HEK293 (cell line): ENCODE data around the gene SLC35F3.

ENCODE experiments used
- CTCF ChIA-PET: fragments of 350-600 bp; formaldehyde crosslinking; extraction: SDS; loops from one replicate; lab custom pipeline; 2021; ENCODE audit warnings: antibody characterized with exemption; lab: Yijun Ruan, JAX
- POLR2A ChIA-PET: fragments of 300-600 bp; formaldehyde crosslinking; extraction: SDS; loops from one replicate; lab custom pipeline; 2020; ENCODE audit warnings: antibody characterized with exemption, inconsistent platforms; lab: Yijun Ruan, JAX
- H3K27ac ChIP-seq: fragments of 200-500 bp; sonication (Bioruptor generic); 2 replicates; pipeline ENCODE4 v1.5.1; 2014; ENCODE audit warnings: low read depth, low read length, control low read depth, inconsistent platforms; ENCODE audit errors: extremely low read depth
- H3K36me3 ChIP-seq, 2 experiments: fragments of 200-500 bp in 1 of 2; sonication (Bioruptor generic) in 1 of 2; 1 replicate in 1 of 2; 2 replicates in 1 of 2; pipeline ENCODE4 v1.5.1; 2014 to 2017; ENCODE audit warnings: inconsistent platforms in 2 of 2, low read length in 2 of 2; ENCODE audit not compliant: control insufficient read depth in 2 of 2, insufficient read depth in 1 of 2
- H3K4me1 ChIP-seq: fragments of 200-500 bp; sonication (Bioruptor generic); 2 replicates; pipeline ENCODE4 v1.5.1; 2014; ENCODE audit warnings: mild to moderate bottlenecking, low read length, inconsistent platforms; ENCODE audit not compliant: control insufficient read depth, insufficient read depth
- H3K4me3 ChIP-seq: 2 replicates; pipeline ENCODE4 v1.5.1; 2011; ENCODE audit warnings: low read depth, mild to moderate bottlenecking, control low read depth, low read length, moderate library complexity
- H3K9me3 ChIP-seq: fragments of 200-500 bp; sonication (Bioruptor generic); 2 replicates; pipeline ENCODE4 v1.5.1; 2014; ENCODE audit warnings: low read depth, low read length, inconsistent platforms; ENCODE audit not compliant: control insufficient read depth, insufficient read depth
- GLIS2 ChIP-seq: fragments of 450-650 bp; formaldehyde crosslinking; IDR thresholded peaks from 2 replicates; pipeline ENCODE4 v1.5.1; 2016; ENCODE audit warnings: missing biosample characterization, missing genetic modification characterization
- KLF1 ChIP-seq: fragments of 450-650 bp; formaldehyde crosslinking; IDR thresholded peaks from 2 replicates; pipeline ENCODE4 v1.5.1; 2016; ENCODE audit warnings: missing biosample characterization, missing genetic modification characterization
- KLF9 ChIP-seq: fragments of 450-650 bp; formaldehyde crosslinking; IDR thresholded peaks from 2 replicates; pipeline ENCODE4 v1.5.1; 2016; ENCODE audit warnings: missing biosample characterization, missing genetic modification characterization, low read depth
- PRDM1 ChIP-seq: fragments of 450-650 bp; formaldehyde crosslinking; IDR thresholded peaks from 2 replicates; pipeline ENCODE4; 2016; ENCODE audit warnings: missing biosample characterization, missing genetic modification characterization
- RBAK ChIP-seq: fragments of 450-650 bp; formaldehyde crosslinking; IDR thresholded peaks from 2 replicates; pipeline ENCODE4 v1.5.1; 2016; ENCODE audit warnings: missing biosample characterization, missing genetic modification characterization
- TCF7L2 ChIP-seq: IDR thresholded peaks from 2 replicates; pipeline ENCODE4 v1.6.1; 2011; ENCODE audit warnings: low read depth, mild to moderate bottlenecking, inconsistent platforms, low read length, moderate library complexity, borderline replicate concordance
- ZFP41 ChIP-seq: fragments of 450-650 bp; formaldehyde crosslinking; IDR thresholded peaks from 2 replicates; pipeline ENCODE4 v1.5.1; 2016; ENCODE audit warnings: missing biosample characterization, missing genetic modification characterization, borderline replicate concordance
- ZNF10 ChIP-seq: fragments of 450-650 bp; formaldehyde crosslinking; IDR thresholded peaks from 2 replicates; pipeline ENCODE4 v1.5.1; 2017; ENCODE audit warnings: missing biosample characterization, missing genetic modification characterization
- ZNF133 ChIP-seq: fragments of 450-650 bp; formaldehyde crosslinking; IDR thresholded peaks from 2 replicates; pipeline ENCODE4 v1.5.1; 2016; ENCODE audit warnings: missing biosample characterization, missing genetic modification characterization
- ZNF777 ChIP-seq: fragments of 450-650 bp; formaldehyde crosslinking; IDR thresholded peaks from 2 replicates; pipeline ENCODE4 v1.5.1; 2017; ENCODE audit warnings: missing biosample characterization, missing genetic modification characterization, borderline replicate concordance
- ZNF785 ChIP-seq: fragments of 450-650 bp; formaldehyde crosslinking; IDR thresholded peaks from 2 replicates; pipeline ENCODE4 v1.5.1; 2016; ENCODE audit warnings: missing biosample characterization, missing genetic modification characterization
- ZNF791 ChIP-seq: fragments of 450-650 bp; formaldehyde crosslinking; IDR thresholded peaks from 2 replicates; pipeline ENCODE4 v1.5.1; 2016; ENCODE audit warnings: missing biosample characterization, missing genetic modification characterization
- TF ChIP-seq, protein P1 (sequence below): fragments of 450-650 bp; formaldehyde crosslinking; IDR thresholded peaks from 2 replicates; pipeline ENCODE4 v1.5.1; 2016; ENCODE audit warnings: missing biosample characterization, missing genetic modification characterization
- TF ChIP-seq, protein P2 (sequence below): fragments of 450-650 bp; formaldehyde crosslinking; IDR thresholded peaks from 2 replicates; pipeline ENCODE4 v1.5.1; 2017; ENCODE audit warnings: missing biosample characterization, missing genetic modification characterization
- TF ChIP-seq, protein P3 (sequence below): fragments of 450-650 bp; formaldehyde crosslinking; IDR thresholded peaks from 2 replicates; pipeline ENCODE4; 2016; ENCODE audit warnings: missing biosample characterization, missing genetic modification characterization

SLC35F3 gene

DNA sequence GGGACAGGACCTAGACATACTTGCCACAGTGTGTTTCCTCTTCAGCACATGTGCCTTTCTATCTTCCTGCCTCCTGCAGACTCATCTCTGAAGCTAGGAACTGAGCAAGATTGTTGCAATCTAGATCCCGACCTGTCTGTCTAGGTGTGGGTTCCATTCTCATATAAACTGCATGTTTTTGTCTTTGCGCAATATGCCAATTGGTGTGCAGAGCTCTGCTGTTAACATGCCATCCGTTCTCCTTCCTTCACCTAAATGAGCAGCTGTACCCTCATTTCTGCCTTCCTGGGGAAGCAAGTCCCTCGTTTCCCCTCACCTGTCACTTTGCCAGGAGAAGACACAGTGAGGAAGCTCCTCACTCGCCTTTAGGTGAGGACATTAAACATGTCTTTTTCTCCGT is 55.5 kb downstream of the SLC35F3 start (continued):
- TF ChIP-seq ZNF133 (tag by site-specific recombination) (no peak), ZNF777 (tag by site-specific recombination) (no peak), PRDM1 (tag by site-specific recombination) (no peak), KLF9 (tag by site-specific recombination) (no peak)

DNA sequence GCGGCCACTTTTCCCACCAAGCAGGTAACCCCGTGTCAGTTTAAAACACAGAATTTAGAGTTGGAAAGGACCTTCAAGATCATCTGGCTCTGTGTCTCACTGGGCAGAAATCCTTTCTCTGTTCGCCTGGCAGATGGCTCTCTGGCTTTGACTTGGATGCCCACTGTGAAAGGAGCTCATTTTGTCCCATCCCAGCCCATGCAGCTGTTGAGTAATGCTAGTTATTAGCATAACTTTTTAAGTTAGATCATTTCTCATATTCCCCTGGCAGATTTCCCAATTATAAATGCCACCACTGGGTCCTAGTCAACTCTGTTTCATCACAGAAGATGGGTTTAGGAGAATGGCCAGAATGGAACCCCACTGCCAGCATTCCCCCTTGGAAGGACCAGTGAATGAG is 55.9 kb downstream of the SLC35F3 start:
- Histone ChIP-seq H3K27ac (no peak overlapping the region), H3K4me1 (no peaks in the 10 kb centered on the region), H3K36me3 (no peaks in the 10 kb centered on the region), H3K4me3 (no peak overlapping the region), H3K9me3 (no peaks in the 10 kb centered on the region)
- POLR2A ChIA-PET: no interaction called here
- CTCF ChIA-PET: interaction anchor here (0.7 to 0.8 kb wide), 2 partner anchors 15 to 105 kb away, joined by 3 to 4 read pairs; no protein-coding TSS in a partner anchor
- TF ChIP-seq, protein P1, sequence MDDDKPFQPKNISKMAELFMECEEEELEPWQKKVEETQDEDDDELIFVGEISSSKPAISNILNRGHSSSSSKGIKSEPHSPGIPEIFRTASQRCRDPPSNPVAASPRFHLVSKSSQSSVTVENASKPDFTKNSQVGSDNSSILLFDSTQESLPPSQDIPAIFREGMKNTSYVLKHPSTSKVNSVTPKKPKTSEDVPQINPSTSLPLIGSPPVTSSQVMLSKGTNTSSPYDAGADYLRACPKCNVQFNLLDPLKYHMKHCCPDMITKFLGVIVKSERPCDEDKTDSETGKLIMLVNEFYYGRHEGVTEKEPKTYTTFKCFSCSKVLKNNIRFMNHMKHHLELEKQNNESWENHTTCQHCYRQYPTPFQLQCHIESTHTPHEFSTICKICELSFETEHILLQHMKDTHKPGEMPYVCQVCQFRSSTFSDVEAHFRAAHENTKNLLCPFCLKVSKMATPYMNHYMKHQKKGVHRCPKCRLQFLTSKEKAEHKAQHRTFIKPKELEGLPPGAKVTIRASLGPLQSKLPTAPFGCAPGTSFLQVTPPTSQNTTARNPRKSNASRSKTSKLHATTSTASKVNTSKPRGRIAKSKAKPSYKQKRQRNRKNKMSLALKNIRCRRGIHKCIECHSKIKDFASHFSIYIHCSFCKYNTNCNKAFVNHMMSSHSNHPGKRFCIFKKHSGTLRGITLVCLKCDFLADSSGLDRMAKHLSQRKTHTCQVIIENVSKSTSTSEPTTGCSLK (tag by site-specific recombination): no peak

DNA sequence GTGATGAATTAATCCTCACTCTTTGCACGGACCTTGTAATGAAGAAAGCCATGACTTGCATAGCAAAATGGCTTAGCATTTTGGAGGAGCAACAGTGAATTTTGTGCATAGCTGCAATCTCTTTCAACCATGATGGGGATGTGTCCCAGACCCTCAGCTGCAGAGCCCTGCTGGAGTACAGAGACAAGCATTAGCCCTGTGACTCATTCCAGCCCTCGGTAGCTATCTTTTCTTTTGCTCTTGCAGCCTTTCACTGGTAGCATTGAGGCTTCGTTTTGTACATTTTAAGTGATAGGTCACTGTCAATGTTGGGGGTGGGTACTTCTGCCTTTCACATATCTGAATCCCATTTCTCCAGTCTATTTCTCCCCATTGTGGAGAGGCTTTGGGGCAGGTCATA is 58.4 kb downstream of the SLC35F3 start:
- no peak for TF ChIP-seq ZNF791
- TF ChIP-seq, protein P2, sequence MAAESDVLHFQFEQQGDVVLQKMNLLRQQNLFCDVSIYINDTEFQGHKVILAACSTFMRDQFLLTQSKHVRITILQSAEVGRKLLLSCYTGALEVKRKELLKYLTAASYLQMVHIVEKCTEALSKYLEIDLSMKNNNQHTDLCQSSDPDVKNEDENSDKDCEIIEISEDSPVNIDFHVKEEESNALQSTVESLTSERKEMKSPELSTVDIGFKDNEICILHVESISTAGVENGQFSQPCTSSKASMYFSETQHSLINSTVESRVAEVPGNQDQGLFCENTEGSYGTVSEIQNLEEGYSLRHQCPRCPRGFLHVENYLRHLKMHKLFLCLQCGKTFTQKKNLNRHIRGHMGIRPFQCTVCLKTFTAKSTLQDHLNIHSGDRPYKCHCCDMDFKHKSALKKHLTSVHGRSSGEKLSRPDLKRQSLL (tag by site-specific recombination): no peak
- CTCF ChIA-PET: interaction anchor here (0.7 kb wide), 1 partner anchor 493 kb away, joined by 4 read pairs; no protein-coding TSS in a partner anchor
- no peaks in the 10 kb centered on the region for H3K4me1 ChIP-seq
- no peak overlapping the region for H3K4me3 ChIP-seq
- no peaks in the 10 kb centered on the region for H3K9me3 ChIP-seq
- POLR2A ChIA-PET: no interaction called here
- H3K27ac ChIP-seq: no peak overlapping the region
- no peaks in the 10 kb centered on the region for H3K36me3 ChIP-seq

DNA sequence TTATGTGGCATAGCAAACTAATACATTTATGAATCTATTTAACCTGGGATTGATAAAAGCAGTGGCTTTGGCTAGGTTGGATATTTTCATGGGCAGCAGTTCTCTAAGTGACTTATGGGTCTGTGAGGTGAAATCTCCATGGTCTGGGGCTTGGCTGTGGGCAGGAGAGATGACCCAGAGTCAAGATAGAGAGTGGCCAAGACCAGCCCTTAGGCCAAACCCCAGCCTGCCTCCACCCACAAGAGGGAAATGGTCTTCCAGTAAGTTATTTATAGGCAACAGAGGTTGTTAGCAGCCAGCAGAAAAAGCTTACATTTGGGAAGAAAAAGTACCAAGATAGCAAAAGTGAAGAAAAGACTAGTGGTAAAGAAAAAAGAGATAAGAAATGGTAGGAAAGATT is 61.4 kb downstream of the SLC35F3 start:
- no peaks in the 10 kb centered on the region for H3K9me3 ChIP-seq
- H3K36me3 ChIP-seq: no peaks in the 10 kb centered on the region
- no peak overlapping the region for H3K27ac ChIP-seq
- no peak for TF ChIP-seq RBAK
- TF ChIP-seq, protein P3, sequence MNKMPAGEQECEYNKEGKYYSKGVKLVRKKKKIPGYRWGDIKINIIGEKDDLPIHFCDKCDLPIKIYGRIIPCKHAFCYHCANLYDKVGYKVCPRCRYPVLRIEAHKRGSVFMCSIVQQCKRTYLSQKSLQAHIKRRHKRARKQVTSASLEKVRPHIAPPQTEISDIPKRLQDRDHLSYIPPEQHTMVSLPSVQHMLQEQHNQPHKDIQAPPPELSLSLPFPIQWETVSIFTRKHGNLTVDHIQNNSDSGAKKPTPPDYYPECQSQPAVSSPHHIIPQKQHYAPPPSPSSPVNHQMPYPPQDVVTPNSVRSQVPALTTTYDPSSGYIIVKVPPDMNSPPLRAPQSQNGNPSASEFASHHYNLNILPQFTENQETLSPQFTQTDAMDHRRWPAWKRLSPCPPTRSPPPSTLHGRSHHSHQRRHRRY: no peak
- no peak for TF ChIP-seq GLIS2
- no peak for TF ChIP-seq TCF7L2
- no peak for TF ChIP-seq KLF1 (tag by site-specific recombination)
- TF ChIP-seq ZNF785 (tag by site-specific recombination): no peak
- TF ChIP-seq ZFP41 (tag by site-specific recombination): no peak
- TF ChIP-seq ZNF10 (tag by site-specific recombination): no peak
- ChIA-PET POLR2A (no interaction called here), CTCF (no interaction called here)
- H3K4me1 ChIP-seq: no peaks in the 10 kb centered on the region
- no peak overlapping the region for H3K4me3 ChIP-seq
